ENCODE data around the gene ATP9B. TPM values are rescaled to one million over a fixed set of nuclear protein-coding genes. Genes with fewer than 3 reads are reported as not detected.
"Not testable (repeated sequence)": the region's sequence is repeated elsewhere in the genome, so short reads cannot be mapped to it uniquely, and the experiment has no call there.

ATP9B gene
- polyA plus RNA-seq, 4 donors = 4.3 to 19.6 (median 12.2) TPM

DNA sequence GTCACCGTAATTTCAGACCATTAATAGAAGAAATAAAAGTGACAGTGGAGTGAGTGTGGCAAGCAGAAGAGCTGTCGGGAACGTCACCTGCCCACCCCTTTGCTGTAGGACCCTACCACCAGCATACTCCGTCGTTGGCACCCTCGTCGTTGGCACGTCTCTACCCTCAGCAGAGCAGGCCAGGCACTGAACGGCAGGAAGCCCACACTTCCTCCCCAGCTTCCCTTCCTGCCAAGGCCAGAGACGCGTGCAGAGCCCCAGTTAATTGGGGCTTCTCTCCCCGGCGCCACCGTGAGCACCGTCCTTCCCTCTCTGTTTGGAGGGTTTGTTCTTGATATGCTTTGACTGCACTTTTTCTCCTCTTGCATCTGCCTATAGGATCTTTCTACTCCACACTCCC, 299.5 kb downstream of the ATP9B start:
- Histone ChIP-seq H3K27me3 (ENCODE audit: control insufficient read depth in 3 of 3, insufficient read depth in 3 of 3, low read length in 3 of 3) (no peaks in the 10 kb centered on the region), H3K27ac (ENCODE audit: low read depth in 1 of 3, low read length in 2 of 3) (no peak overlapping the region), H3K4me3 (ENCODE audit: low read depth in 1 of 3, low read length in 3 of 3) (no peak overlapping the region), H3K9me3 (ENCODE audit: control insufficient read depth in 2 of 2, insufficient read depth in 1 of 2, low read depth in 1 of 2, low read length in 1 of 2) (no peaks in the 10 kb centered on the region), H3K36me3 (ENCODE audit: control insufficient read depth in 3 of 3, insufficient read depth in 2 of 3, low read depth in 1 of 3, low read length in 3 of 3) (peaks cover 0 to 23% (median 5%) of the 10 kb centered on the region in 3 donors), H3K4me1 (ENCODE audit: control insufficient read depth in 3 of 3, insufficient read depth in 2 of 3, low read depth in 1 of 3, low read length in 2 of 3) (no peaks in the 10 kb centered on the region)
- DNase-seq (no peak), FAIRE-seq (no peak)
- 63 to 83% (median 78%) methylated on average over 15 of the region's 15 CpGs for WGBS, 3 donors

DNA sequence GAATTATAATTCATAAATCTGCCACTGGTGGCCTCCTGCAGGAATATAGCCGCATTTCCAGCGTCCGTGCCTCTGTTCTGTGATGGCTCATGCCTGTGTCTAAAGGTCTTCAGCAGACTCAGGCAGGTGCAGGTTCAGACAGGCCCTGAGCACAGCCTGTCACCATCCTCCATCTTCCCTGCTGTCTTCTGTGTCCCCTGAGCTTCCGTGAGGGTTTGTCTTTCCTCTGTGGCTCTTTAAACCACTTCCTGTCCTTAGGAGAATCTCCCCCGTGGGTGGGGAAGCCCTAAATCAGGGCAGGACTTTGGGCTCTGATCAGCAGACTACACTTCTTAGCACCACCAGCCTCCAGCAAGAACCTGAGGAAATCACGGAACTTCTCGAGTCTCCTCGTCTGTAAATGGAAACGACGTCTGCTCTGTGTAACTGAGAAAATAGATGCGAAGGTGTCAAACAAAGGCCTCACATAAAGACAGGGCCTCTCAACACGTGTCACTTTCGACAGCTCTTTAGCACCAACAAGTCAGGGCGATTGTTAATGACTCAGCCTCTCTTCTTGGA, 302.4 kb downstream of the ATP9B start:
- peaks cover 0 to 22% (median 2%) of the 10 kb centered on the region in 3 donors for H3K36me3 ChIP-seq (ENCODE audit: control insufficient read depth in 3 of 3, insufficient read depth in 2 of 3, low read depth in 1 of 3, low read length in 3 of 3)
- WGBS, 3 donors = 77 to 87% (median 87%) methylated on average over 14 of the region's 14 CpGs

DNA sequence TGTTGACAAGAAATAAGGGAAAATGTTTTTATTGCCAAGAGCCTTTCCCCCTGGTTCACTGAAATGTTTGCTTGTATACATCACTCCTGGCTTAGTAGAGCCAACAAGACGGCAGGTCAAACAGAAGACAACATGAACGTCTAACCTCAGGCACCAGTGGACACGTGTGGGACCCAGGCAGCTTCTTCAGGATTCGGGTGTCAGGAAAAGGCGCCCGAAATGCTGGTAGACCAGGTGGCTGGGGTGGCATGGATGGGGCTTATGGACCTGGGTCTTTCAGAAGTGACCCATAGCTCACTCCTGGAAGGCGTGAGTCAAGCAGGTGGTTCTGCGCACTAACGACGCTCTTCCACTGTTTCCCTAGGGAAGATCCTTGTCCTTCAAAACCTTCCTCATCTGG, 303.3 kb downstream of the ATP9B start:
- no peak overlapping the region for H3K4me3 ChIP-seq (ENCODE audit: low read depth in 1 of 3, low read length in 3 of 3)
- peaks cover 0 to 27% (median 4%) of the 10 kb centered on the region in 3 donors for H3K36me3 ChIP-seq (ENCODE audit: control insufficient read depth in 3 of 3, insufficient read depth in 2 of 3, low read depth in 1 of 3, low read length in 3 of 3)
- FAIRE-seq (no peak), DNase-seq (no peak)
- H3K9me3 ChIP-seq (ENCODE audit: control insufficient read depth in 2 of 2, insufficient read depth in 1 of 2, low read depth in 1 of 2, low read length in 1 of 2) = no peaks in the 10 kb centered on the region
- WGBS, 3 donors = 89 to 96% (median 95%) methylated on average over 10 of the region's 10 CpGs
- H3K27me3 ChIP-seq (ENCODE audit: control insufficient read depth in 3 of 3, insufficient read depth in 3 of 3, low read length in 3 of 3) = no peaks in the 10 kb centered on the region
- no peak overlapping the region for H3K27ac ChIP-seq (ENCODE audit: low read depth in 1 of 3, low read length in 2 of 3)
- no peaks in the 10 kb centered on the region for H3K4me1 ChIP-seq (ENCODE audit: control insufficient read depth in 3 of 3, insufficient read depth in 2 of 3, low read depth in 1 of 3, low read length in 2 of 3)

More for the DNA sequence above, 302.4 kb downstream of the ATP9B start:
- no peaks in the 10 kb centered on the region for H3K4me1 ChIP-seq (ENCODE audit: control insufficient read depth in 3 of 3, insufficient read depth in 2 of 3, low read depth in 1 of 3, low read length in 2 of 3)
- H3K27me3 ChIP-seq (ENCODE audit: control insufficient read depth in 3 of 3, insufficient read depth in 3 of 3, low read length in 3 of 3) = no peaks in the 10 kb centered on the region
- H3K27ac ChIP-seq (ENCODE audit: low read depth in 1 of 3, low read length in 2 of 3) = no peak overlapping the region
- H3K4me3 ChIP-seq (ENCODE audit: low read depth in 1 of 3, low read length in 3 of 3) = no peak overlapping the region
- DNase-seq (no peak), FAIRE-seq (no peak)
- no peaks in the 10 kb centered on the region for H3K9me3 ChIP-seq (ENCODE audit: control insufficient read depth in 2 of 2, insufficient read depth in 1 of 2, low read depth in 1 of 2, low read length in 1 of 2)

DNA sequence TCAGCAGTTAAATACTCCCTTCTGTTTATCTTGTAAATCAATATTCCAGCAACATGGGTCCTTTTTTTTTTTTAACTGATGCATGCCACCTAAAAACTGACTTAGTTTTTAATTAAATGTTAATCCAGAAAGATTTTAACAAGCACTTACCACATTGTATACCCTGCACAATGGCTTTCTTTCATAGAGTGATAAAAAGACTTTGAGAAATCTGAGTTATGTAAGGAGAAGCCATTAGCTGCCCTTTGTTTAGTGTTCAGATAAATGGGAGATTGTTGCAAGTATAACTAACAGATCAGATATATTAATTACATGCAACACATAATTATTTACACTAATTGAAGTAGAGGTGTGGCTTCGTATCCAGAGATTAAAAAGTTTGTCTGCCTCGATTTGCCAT, 303.8 kb downstream of the ATP9B start:
- no peaks in the 10 kb centered on the region for H3K4me1 ChIP-seq (ENCODE audit: control insufficient read depth in 3 of 3, insufficient read depth in 2 of 3, low read depth in 1 of 3, low read length in 2 of 3)
- H3K9me3 ChIP-seq (ENCODE audit: control insufficient read depth in 2 of 2, insufficient read depth in 1 of 2, low read depth in 1 of 2, low read length in 1 of 2) = no peaks in the 10 kb centered on the region
- FAIRE-seq = no peak
- 89 to 90% (median 90%) methylated on average over 2 of the region's 2 CpGs for WGBS, 3 donors
- no peak overlapping the region for H3K4me3 ChIP-seq (ENCODE audit: low read depth in 1 of 3, low read length in 3 of 3)
- H3K27me3 ChIP-seq (ENCODE audit: control insufficient read depth in 3 of 3, insufficient read depth in 3 of 3, low read length in 3 of 3) = no peaks in the 10 kb centered on the region
- H3K27ac ChIP-seq (ENCODE audit: low read depth in 1 of 3, low read length in 2 of 3) = no peak overlapping the region
- peaks cover 0 to 26% (median 4%) of the 10 kb centered on the region in 3 donors for H3K36me3 ChIP-seq (ENCODE audit: control insufficient read depth in 3 of 3, insufficient read depth in 2 of 3, low read depth in 1 of 3, low read length in 3 of 3)
- no peak for DNase-seq

DNA sequence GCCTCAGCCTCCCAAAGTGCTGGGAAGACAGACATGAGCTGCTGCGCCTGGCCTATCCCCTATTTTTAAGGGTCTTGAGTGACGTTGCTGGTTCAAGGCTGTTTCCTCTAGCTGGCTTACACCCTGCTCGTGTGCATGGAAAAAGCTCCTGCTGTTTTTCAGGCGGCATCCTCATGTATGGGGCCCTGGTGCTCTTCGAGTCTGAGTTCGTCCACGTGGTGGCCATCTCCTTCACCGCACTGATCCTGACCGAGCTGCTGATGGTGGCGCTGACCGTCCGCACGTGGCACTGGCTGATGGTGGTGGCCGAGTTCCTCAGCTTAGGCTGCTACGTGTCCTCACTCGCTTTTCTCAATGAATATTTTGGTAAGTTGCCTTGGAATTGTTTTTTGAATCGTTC, 304.5 kb downstream of the ATP9B start:
- Histone ChIP-seq H3K27ac (ENCODE audit: low read depth in 1 of 3, low read length in 2 of 3) (no peak overlapping the region), H3K9me3 (ENCODE audit: control insufficient read depth in 2 of 2, insufficient read depth in 1 of 2, low read depth in 1 of 2, low read length in 1 of 2) (no peaks in the 10 kb centered on the region), H3K4me3 (ENCODE audit: low read depth in 1 of 3, low read length in 3 of 3) (no peak overlapping the region), H3K36me3 (ENCODE audit: control insufficient read depth in 3 of 3, insufficient read depth in 2 of 3, low read depth in 1 of 3, low read length in 3 of 3) (peaks cover 0 to 30% (median 4%) of the 10 kb centered on the region in 3 donors), H3K4me1 (ENCODE audit: control insufficient read depth in 3 of 3, insufficient read depth in 2 of 3, low read depth in 1 of 3, low read length in 2 of 3) (no peaks in the 10 kb centered on the region), H3K27me3 (ENCODE audit: control insufficient read depth in 3 of 3, insufficient read depth in 3 of 3, low read length in 3 of 3) (no peaks in the 10 kb centered on the region)
- WGBS, 3 donors = 95 to 96% (median 96%) methylated on average over 17 of the region's 17 CpGs
- no peak for FAIRE-seq
- DNase-seq = no peak

DNA sequence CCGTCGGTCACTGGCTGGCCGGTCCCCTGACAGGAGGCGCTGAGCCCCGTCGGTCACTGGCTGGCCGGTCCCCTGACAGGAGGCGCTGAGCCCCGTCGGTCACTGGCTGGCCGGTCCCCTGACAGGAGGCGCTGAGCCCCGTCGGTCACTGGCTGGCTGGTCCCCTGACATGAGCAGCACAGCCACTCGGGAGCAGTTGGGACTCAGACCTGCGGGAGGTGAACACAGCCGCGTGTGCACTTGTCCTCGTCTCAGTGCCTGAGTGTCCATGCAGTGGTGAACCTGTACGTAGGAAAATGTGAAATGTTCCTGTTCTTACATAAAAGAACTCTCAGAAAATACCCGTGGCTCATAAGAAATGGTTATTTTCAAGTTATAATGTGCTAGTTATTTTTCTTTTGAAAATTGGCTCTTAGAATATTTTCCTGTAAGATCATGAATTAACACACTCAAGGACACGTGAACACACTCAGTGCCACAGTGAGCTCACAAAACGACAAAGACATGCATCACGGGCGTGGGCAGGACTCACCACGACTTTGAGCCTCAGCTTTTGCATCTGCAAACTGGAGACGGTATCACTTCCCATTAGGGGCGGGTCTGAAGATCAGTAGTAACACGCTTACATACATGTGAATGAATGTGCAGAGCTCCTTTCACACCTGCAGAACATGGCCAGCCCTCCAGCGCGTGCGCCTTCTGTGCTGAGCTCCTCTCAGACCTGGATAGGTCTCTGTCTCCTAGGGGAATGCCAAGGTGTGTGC, 305.4 kb downstream of the ATP9B start:
- no peak overlapping the region for H3K4me3 ChIP-seq (ENCODE audit: low read depth in 1 of 3, low read length in 3 of 3)
- no peaks in the 10 kb centered on the region for H3K9me3 ChIP-seq (ENCODE audit: control insufficient read depth in 2 of 2, insufficient read depth in 1 of 2, low read depth in 1 of 2, low read length in 1 of 2)
- peaks cover 0 to 34% (median 4%) of the 10 kb centered on the region in 3 donors for H3K36me3 ChIP-seq (ENCODE audit: control insufficient read depth in 3 of 3, insufficient read depth in 2 of 3, low read depth in 1 of 3, low read length in 3 of 3)
- DNase-seq (no peak), FAIRE-seq (no peak)
- H3K27me3 ChIP-seq (ENCODE audit: control insufficient read depth in 3 of 3, insufficient read depth in 3 of 3, low read length in 3 of 3) = no peaks in the 10 kb centered on the region
- no peaks in the 10 kb centered on the region for H3K4me1 ChIP-seq (ENCODE audit: control insufficient read depth in 3 of 3, insufficient read depth in 2 of 3, low read depth in 1 of 3, low read length in 2 of 3)
- no peak overlapping the region for H3K27ac ChIP-seq (ENCODE audit: low read depth in 1 of 3, low read length in 2 of 3)
- WGBS, 3 donors = 88 to 94% (median 90%) methylated on average over 22 to 25 of the region's 32 CpGs

DNA sequence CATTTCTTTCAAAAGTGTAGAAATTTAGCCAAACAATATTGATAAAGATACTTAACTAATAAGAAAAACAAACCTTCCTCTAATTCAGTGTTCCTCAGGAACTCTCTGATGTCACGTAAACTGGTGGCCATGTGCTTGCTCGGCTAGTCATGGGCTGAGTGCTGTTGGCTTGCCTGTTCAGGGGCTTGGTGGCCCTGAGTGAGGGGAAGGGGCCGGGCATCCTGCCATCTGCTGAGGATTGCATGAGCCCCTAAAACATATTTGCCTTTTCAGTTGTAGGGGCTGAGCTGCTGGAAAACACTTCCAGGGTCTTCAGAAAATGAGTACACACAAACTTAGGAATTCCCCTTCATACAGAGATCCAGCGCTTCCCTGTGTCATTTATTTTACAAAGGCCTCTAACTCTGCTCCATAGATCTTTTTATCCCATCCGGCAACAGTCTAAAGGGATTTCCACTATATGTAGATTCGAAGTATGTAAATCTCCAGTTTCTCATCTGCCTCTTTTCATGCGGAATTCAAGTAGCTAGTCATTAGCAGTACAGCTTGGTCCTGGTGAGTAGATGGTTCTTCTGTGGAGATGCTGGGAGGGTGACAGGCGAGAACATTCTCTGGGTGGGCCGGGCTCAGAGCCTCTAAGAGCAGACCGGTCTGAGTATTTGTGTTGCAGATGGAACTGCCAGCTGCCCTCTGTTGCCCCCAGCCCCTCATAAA, 306.4 kb downstream of the ATP9B start:
- H3K9me3 ChIP-seq (ENCODE audit: control insufficient read depth in 2 of 2, insufficient read depth in 1 of 2, low read depth in 1 of 2, low read length in 1 of 2) = no peaks in the 10 kb centered on the region
- no peak overlapping the region for H3K27ac ChIP-seq (ENCODE audit: low read depth in 1 of 3, low read length in 2 of 3)
- H3K27me3 ChIP-seq (ENCODE audit: control insufficient read depth in 3 of 3, insufficient read depth in 3 of 3, low read length in 3 of 3) = no peaks in the 10 kb centered on the region
- FAIRE-seq (no peak), DNase-seq (no peak)
- H3K36me3 ChIP-seq (ENCODE audit: control insufficient read depth in 3 of 3, insufficient read depth in 2 of 3, low read depth in 1 of 3, low read length in 3 of 3) = peaks cover 0 to 43% (median 2%) of the 10 kb centered on the region in 3 donors
- 94 to 96% (median 94%) methylated on average over 10 of the region's 10 CpGs for WGBS, 3 donors
- H3K4me3 ChIP-seq (ENCODE audit: low read depth in 1 of 3, low read length in 3 of 3) = no peak overlapping the region
- no peaks in the 10 kb centered on the region for H3K4me1 ChIP-seq (ENCODE audit: control insufficient read depth in 3 of 3, insufficient read depth in 2 of 3, low read depth in 1 of 3, low read length in 2 of 3)

DNA sequence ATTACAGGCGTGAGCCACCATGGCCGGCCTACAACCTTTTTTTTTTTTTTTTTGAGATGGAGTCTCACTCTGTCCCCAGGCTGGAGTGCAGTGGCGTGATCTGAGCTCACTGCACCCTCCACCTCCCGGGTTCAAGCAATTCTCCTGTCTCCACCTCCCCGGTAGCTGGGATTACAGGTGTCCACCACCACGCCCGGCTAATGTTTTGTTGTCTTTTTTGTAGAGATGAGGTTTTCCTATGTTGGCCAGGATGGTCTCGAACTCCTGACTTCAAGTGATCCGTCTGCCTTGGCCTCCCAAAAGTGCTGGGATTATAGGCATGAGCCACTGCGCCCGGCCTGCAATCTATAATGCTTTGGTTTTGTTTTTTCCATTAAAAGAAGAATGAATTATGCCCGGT, 307.5 kb downstream of the ATP9B start:
- not testable (repeated sequence) for DNase-seq; H3K27ac ChIP-seq (ENCODE audit: low read depth in 1 of 3, low read length in 2 of 3); FAIRE-seq; H3K9me3 ChIP-seq (ENCODE audit: control insufficient read depth in 2 of 2, insufficient read depth in 1 of 2, low read depth in 1 of 2, low read length in 1 of 2); H3K4me3 ChIP-seq (ENCODE audit: low read depth in 1 of 3, low read length in 3 of 3); H3K4me1 ChIP-seq (ENCODE audit: control insufficient read depth in 3 of 3, insufficient read depth in 2 of 3, low read depth in 1 of 3, low read length in 2 of 3); H3K27me3 ChIP-seq (ENCODE audit: control insufficient read depth in 3 of 3, insufficient read depth in 3 of 3, low read length in 3 of 3)
- peaks cover 0 to 42% (median 2%) of the 10 kb centered on the region in 3 donors for H3K36me3 ChIP-seq (ENCODE audit: control insufficient read depth in 3 of 3, insufficient read depth in 2 of 3, low read depth in 1 of 3, low read length in 3 of 3)
- WGBS, 3 donors = 89 to 95% (median 93%) methylated on average over 12 of the region's 12 CpGs

Measured in small intestine (tissue), 7 donors.